ENCODE results near the gene LMCD1.

Gene LMCD1

DNA sequence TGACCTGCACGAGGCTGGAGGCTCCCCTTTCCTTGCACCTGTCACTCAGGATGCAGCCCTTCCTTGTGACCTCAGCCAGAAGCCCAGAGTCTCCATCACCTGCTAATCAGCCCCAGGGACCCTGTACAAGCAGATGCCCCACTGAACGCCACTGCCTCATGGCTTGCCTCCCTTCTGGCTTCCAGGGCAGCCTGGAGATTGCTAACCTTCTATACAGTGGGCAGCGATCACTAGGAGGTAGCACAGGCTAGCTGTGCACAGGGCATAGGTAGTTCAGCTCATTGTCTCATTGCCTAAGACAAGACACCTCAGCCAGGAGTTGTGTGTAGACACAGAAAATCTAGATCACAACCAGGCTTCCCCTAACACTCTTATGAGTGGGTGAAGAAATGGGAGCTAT is 93.6 kb downstream of the LMCD1 start:
- no peak for DNase-seq

GRCh38 chr3:8595695-8596115 is 94.1 kb downstream of the LMCD1 start:
- no peak for DNase-seq

DNA sequence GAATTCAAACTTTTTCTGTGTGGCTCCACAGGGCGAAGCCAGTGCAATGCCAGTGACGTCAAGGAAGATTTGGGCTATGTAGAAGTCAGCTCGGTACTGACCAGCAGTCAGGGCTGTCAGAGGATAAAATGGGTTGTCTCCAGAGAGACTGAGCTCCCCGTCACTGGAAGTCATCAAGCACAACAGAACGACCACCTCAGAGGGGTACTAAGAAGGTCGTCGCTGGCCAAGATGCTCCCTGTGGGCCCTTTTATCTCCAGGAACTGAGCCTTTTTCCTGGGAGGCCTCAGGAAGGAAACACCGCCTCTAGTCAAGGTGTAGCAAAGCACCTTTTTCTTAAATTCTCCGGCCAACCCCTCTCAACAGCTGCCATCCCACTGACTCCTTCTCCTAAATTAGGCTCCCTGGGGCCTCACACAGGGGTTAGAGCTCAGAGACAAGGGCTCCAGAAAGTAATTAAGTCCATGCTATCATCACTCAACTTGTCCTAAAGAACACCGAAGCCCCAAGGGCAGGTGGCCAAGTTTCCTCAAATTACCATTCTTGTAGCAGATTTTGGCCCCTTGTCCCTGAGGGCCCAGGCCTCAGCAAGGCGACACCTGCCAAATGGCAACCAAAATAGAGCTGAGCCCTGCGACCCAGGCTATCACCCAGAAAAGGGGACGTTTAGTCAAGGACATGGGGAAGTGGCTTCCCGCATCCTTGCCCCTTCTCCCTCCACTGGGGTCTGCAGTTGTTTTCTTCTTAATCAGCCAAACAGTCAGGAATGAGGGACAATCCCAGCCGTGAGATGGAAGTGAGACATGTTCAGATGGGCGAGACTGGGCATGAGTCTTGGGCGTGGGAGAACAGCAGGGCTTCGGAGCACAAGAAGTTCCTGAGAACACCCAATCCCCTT is 94.9 kb downstream of the LMCD1 start:
- no peak for DNase-seq

GRCh38 chr3:8597219-8597853 is 95.7 kb downstream of the LMCD1 start:
- no peak for DNase-seq

GRCh38 chr3:8599146-8599545 is 97.5 kb downstream of the LMCD1 start:
- no peak for DNase-seq

GRCh38 chr3:8600457-8600856 is 98.8 kb downstream of the LMCD1 start:
- no peak for DNase-seq

GRCh38 chr3:8603115-8603710 is 101.6 kb downstream of the LMCD1 start:
- DNase-seq = no peak

GRCh38 chr3:8604006-8604405 is 102.4 kb downstream of the LMCD1 start:
- no peak for DNase-seq

- DNase-seq = no peak
Observed at GRCh38 chr3:8604988-8605387, 103.4 kb downstream of the LMCD1 start.

GRCh38 chr3:8606701-8607231 is 105.1 kb downstream of the LMCD1 start:
- DNase-seq = no peak

GRCh38 chr3:8607234-8608040 is 105.8 kb downstream of the LMCD1 start:
- no peak for DNase-seq

- DNase-seq = no peak
Observed at GRCh38 chr3:8608041-8608790, 106.6 kb downstream of the LMCD1 start.

DNA sequence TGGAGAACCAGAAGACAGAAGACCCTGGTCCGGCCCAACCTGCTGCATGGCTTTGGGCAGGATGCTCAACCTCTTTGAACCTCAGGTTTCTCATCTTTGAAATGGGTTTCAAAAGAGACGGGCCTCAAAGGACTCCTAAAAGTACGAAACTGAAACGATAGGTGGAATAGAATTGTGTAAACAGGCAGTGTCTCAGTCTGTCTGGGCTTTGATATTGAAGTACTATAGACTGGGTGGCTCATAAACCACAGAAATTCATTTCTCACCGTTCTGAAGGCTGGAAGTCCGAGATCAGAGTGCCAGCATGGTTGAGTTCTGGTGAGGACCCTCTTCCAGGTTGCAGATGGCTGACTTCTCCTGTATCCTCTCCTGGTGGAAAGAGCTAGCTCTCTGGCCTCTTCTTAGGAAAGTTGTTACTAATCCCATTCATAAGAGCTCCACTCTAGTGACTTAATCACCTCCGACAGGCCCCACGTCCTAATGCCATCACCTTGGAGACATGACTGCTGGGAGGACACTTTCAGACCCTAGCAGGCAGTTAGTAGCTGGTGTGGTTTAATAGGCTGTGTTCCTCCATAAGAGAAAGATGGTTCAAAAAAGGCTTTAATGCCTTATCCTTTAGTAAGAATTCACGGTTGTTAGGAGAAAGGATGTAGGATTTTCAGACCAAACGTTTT is 107.3 kb downstream of the LMCD1 start:
- DNase-seq = no peak

- DNase-seq = no peak
Observed at GRCh38 chr3:8610951-8611350, 109.3 kb downstream of the LMCD1 start.

DNA sequence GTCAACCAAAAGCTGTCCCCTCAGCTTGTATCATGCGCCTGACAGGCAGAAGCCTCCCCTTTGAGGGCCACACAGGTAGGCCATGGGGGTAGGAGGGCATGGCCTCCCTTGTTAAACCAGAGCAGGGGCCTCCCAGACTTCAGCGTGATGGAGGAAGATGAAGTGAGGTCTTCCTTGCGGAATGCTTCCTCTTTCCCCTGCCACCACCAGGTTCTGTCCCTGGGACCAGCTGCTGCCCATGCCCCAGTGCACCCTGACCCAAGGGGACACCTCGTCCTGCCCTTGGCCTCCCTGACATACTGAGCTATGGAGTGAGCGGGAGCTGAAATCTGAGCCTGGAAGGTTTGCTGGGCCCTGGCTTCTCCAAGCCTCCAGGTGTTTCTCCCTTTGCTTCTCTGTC is 116.3 kb downstream of the LMCD1 start:
- no peak for DNase-seq

DNA sequence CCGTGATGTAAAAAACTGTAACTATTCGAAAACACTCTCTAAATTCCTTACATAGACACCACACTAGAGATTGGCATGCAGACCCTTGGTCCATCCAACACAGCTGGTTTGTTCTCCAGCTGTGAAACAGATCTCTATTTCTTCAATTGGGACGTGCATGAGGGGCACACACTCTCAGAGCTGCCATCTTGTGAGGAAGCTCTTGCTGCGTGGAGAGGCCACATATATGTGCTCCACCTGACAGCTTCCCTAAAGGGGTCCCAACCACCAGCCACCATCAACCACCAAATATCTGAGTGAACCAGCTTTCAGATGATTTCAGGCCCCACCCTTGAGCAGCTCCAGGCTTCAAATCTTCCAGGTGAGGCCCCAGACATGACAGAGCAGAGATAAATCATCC is 117.3 kb downstream of the LMCD1 start:
- DNase-seq = no peak

- no peak for DNase-seq
Observed at GRCh38 chr3:8619548-8619947, 117.9 kb downstream of the LMCD1 start.

DNA sequence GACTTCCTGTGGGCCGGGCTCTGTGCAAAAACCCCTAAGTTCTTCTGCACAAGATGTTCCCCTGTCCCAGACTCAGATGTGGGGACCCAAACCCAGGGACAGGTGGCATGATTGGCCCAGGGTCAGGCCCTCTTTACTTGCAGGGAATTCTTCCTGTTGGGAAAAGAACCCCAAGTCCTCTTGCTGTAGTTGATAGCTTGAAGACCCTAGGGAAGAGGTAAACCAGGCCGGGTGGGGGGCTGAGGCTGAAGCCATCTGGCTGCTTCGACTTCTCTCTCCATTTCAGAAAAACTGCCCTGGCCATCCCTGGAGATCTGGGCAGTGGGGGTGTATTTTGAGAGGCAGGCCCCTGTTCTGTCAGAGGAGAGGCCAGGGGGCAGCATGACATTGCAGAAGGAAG is 119.5 kb downstream of the LMCD1 start:
- peak; percentile 12 for DNase-seq

GRCh38 chr3:8621872-8622271 is 120.2 kb downstream of the LMCD1 start:
- DNase-seq = no peak

DNA sequence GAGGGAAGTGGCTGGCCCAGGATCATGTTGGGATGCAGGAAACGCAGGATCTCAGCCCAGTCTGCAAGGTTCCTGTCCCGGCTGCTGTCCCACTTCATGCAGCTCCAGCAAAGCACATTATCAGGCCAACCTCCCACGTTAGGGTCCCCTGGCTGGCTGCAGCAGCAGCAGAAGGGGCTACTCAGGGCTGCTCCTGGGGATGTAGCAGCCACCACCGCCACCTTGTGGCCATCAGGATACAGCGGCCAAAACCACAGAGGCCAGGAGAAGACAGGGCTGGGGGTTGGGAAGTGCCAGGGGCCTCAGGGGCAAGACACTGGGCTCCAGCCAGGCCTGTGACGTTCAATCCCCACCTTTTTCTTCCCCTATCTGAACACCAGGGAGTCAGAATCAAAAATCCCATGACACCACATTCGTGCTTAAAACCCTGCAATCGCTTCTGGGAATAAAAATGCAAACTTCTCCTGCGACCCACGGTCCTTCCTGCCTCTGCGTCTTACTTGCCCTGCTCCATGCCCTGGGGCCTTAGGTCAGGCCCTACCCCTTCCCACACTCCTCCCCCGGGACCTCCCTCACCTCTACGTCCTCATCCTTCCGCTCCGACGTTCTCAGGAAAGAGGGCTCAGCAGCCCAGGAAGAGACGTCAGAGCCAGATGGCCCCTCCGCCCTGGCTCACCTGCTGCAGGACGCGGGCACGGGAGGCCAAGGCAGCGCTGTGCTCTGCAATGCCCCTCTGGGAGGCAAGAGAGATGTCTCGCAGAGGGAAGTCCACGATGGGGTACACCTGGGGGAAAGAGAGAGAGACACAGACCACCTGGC is 121.5 kb downstream of the LMCD1 start:
- DNase-seq = peak; percentile 74

DNA sequence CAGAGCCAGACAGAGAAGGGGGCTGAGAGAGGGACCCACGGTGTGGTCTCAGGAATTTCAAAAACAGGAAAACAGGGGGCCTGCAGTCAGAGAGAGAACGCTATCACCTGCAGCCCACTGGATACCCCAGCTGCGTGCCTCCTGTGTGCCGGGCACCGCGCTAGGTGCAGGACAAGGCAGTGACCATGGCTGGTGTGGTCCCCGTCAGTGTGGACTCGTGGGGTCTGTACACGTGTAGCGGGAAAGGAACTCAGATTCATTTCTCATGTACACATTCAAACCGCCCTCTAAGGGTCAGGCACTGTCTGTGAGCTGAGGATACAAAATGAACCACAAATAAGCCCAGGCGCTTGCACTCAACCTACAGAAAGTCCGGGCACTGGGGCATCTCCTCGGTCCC is 122.1 kb downstream of the LMCD1 start:
- DNase-seq = no peak

Measured in activated CD8-positive, alpha-beta memory T cell treated with anti-CD3 and anti-CD28 coated beads, Interleukin-2, amount 50 U/mL, for 48 hours (primary cell).